ENCODE data around the gene ELF5. TPM values are rescaled to one million over a fixed set of nuclear protein-coding genes. Genes with fewer than 3 reads are reported as not detected.

The ELF5 gene
- total and polyA plus RNA-seq, 11 donors = not detected

DNA sequence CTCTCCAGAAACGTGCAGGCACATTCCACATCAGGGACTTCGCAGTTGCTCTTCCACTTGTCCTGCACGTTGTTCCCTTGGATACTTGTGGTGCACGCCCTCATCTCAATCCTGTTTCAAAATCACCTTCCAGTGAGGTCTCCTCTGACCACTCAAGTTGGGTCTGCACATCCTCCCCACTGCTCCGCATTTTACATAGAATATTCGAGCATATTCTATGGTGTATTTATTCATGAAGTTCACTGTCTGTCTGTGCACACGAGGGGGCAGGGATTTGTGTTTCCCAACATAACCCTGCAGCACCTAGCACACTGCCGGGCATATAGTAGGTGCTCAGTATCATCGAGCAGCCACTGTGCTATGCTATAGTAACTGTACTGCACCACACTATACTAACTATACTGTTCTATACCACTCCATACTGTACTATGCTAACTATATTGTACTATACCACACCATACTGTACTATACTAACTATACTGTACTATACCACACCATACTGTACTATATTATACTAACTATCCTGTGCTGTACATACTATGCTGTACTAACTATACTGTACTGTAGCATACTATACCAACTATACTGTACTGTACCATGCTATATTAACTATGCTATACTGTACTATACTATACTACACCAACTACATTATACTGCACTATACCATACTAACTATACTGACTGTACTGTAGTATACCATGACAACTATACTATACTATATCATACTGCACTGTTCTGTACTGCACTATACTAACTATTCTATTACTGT lies 30.3 kb downstream of the ELF5 start:
- TF ChIP-seq, protein P1, sequence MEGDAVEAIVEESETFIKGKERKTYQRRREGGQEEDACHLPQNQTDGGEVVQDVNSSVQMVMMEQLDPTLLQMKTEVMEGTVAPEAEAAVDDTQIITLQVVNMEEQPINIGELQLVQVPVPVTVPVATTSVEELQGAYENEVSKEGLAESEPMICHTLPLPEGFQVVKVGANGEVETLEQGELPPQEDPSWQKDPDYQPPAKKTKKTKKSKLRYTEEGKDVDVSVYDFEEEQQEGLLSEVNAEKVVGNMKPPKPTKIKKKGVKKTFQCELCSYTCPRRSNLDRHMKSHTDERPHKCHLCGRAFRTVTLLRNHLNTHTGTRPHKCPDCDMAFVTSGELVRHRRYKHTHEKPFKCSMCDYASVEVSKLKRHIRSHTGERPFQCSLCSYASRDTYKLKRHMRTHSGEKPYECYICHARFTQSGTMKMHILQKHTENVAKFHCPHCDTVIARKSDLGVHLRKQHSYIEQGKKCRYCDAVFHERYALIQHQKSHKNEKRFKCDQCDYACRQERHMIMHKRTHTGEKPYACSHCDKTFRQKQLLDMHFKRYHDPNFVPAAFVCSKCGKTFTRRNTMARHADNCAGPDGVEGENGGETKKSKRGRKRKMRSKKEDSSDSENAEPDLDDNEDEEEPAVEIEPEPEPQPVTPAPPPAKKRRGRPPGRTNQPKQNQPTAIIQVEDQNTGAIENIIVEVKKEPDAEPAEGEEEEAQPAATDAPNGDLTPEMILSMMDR (IDR thresholded peaks at IDR 0.05) = no peak
- no peak for TF ChIP-seq POLR2A (IDR thresholded peaks at IDR 0.05)
- WGBS, 4 donors = 77 to 90% (median 81%) methylated on average over 9 of the region's 9 CpGs
- no peaks in the 10 kb centered on the region for H3K36me3 ChIP-seq

GRCh38 chr11:34481307-34481706 lies 32.3 kb downstream of the ELF5 start:
- Histone ChIP-seq H3K9me3 (no peaks in the 10 kb centered on the region), H3K27me3 (peaks cover 0 to 4% (median 0%) of the 10 kb centered on the region in 9 donors), H3K27ac (no peak overlapping the region), H3K4me3 (no peak overlapping the region), H3K4me1 (no peaks in the 10 kb centered on the region), H3K36me3 (no peaks in the 10 kb centered on the region)
- WGBS, 4 donors = 59 to 78% (median 69%) methylated on average over 3 of the region's 3 CpGs
- DNase-seq (no peak), ATAC-seq (no peak)
- TF ChIP-seq, protein P1 (IDR thresholded peaks at IDR 0.05) = no peak
- TF ChIP-seq POLR2A (IDR thresholded peaks at IDR 0.05) = no peak
- intact Hi-C loops (cut with DNase I) = loop anchor here in 1 of 10 donors (10.0 kb wide), 1 partner anchor 307 kb away; no protein-coding TSS in a partner anchor

More for the DNA sequence above, 30.3 kb downstream of the ELF5 start:
- DNase-seq (no peak), ATAC-seq (no peak)
- Histone ChIP-seq H3K27me3 (peaks cover 0 to 4% (median 0%) of the 10 kb centered on the region in 9 donors), H3K4me3 (no peak overlapping the region), H3K9me3 (no peaks in the 10 kb centered on the region), H3K4me1 (no peaks in the 10 kb centered on the region), H3K27ac (no peak overlapping the region)
- intact Hi-C loops (cut with DNase I) = loop anchor here in 1 of 10 donors (10.0 kb wide), 1 partner anchor 308 kb away; no protein-coding TSS in a partner anchor

DNA sequence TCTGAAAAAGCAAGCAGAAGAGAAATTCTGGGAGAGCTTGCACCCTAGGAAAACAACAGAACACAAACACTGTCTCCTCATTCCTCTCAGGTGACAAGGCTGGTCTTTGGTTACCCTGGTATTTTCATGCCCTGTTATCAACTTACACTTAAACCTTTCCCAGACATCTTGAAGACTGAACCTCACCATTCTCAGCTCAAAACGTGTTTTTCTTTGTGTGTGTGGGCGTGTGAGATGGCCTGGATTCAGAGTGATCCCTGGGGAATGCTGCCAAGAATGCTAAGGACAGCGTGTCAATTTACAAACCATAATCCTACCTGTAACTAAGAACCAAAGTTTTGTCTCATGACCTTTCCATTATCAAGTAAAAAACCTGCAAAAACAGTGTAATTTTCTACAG lies 33.3 kb downstream of the ELF5 start:
- H3K36me3 ChIP-seq = no peaks in the 10 kb centered on the region
- WGBS, 4 donors = 29 to 42% (median 35%) methylated on average over 3 of the region's 3 CpGs
- DNase-seq (no peak), ATAC-seq (no peak)
- TF ChIP-seq, protein P1 (IDR thresholded peaks at IDR 0.05) = no peak
- TF ChIP-seq POLR2A (IDR thresholded peaks at IDR 0.05) = no peak
- no peaks in the 10 kb centered on the region for H3K4me1 ChIP-seq
- no peaks in the 10 kb centered on the region for H3K9me3 ChIP-seq
- peaks cover 0 to 4% (median 0%) of the 10 kb centered on the region in 9 donors for H3K27me3 ChIP-seq
- no peak overlapping the region for H3K27ac ChIP-seq
- H3K4me3 ChIP-seq = no peak overlapping the region
- intact Hi-C loops (cut with DNase I) = loop anchor here in 1 of 10 donors (10.0 kb wide), 1 partner anchor 306 kb away; no protein-coding TSS in a partner anchor

- Histone ChIP-seq H3K27me3 (peaks cover 0 to 4% (median 0%) of the 10 kb centered on the region in 9 donors), H3K27ac (no peak overlapping the region), H3K36me3 (peaks cover 0 to 6% (median 0%) of the 10 kb centered on the region in 9 donors), H3K4me1 (no peaks in the 10 kb centered on the region), H3K4me3 (no peak overlapping the region), H3K9me3 (no peaks in the 10 kb centered on the region)
- ATAC-seq (no peak), DNase-seq (no peak)
- intact Hi-C loops (cut with DNase I) = no loop called here
- no peak for TF ChIP-seq POLR2A (IDR thresholded peaks at IDR 0.05)
- TF ChIP-seq, protein P1 (IDR thresholded peaks at IDR 0.05) = no peak
- WGBS, 4 donors = 65 to 79% (median 77%) methylated on average over 8 of the region's 8 CpGs
Measured at GRCh38 chr11:34478845-34479663, 34.5 kb downstream of the ELF5 start.
